GM18526 (cell line): Measurements from ENCODE around the gene YBEY.

ENCODE experiments used
- POLR2A ChIP-seq: IDR thresholded peaks from 3 replicates; pipeline ENCODE4 v1.6.1; 2011; ENCODE audit not compliant: insufficient read length; ENCODE audit errors: extremely low read depth

The YBEY gene

GRCh38 chr21:46327711-46328110, 41.6 kb downstream of the YBEY start:
- TF ChIP-seq POLR2A, result no peak

DNA sequence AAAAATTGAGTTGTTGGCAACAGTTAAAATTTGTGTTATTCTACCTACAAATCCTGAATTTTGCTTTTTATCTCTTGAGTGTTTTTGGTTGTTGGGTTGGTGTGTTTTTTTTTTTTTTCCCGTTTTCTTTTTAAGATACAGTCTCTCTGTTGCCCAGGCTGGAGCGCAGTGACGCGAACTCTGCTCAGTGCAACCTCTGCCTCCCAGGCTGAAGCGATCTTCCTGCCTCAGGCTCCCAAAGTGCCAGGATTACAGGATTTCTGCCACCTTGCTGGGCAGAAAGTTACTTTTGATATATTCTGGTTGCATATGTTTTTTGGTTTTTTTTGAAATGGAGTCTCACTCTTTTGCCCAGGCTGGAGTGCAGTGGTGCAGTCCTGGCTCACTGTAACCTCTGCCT, 42.0 kb downstream of the YBEY start:
- no peak for TF ChIP-seq POLR2A

GRCh38 chr21:46329796-46330195, 43.7 kb downstream of the YBEY start:
- no peak for TF ChIP-seq POLR2A

- TF ChIP-seq POLR2A, result no peak
Observed at GRCh38 chr21:46334351-46335140, 48.4 kb downstream of the YBEY start.

- TF ChIP-seq POLR2A, result no peak
Observed at GRCh38 chr21:46336603-46337002, 50.5 kb downstream of the YBEY start.

GRCh38 chr21:46340998-46341397, 54.9 kb downstream of the YBEY start:
- TF ChIP-seq POLR2A, result no peak

GRCh38 chr21:46344219-46344915, 58.2 kb downstream of the YBEY start:
- no peak for TF ChIP-seq POLR2A

DNA sequence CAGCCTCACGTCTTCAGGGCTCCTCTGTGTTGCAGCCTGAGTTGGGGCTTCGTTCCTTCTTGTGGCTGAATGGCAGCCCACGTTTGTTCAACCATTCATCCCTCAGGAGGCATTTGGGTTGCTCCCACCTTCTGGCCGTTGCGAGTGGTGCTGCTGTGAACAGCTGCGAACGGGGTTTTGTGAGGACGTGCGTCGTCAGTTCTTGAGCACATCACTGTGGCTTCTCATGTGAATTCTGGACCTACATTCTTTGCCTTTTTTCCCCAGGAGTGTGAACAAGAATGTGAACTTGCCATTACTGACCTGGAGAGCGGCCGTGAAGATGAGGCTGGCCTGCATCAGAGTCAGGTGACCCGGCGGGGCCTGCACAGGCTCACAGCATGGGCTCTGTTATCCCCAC, 59.7 kb downstream of the YBEY start:
- TF ChIP-seq POLR2A, result no peak

- TF ChIP-seq POLR2A, result no peak
Observed at GRCh38 chr21:46346296-46347202, 60.4 kb downstream of the YBEY start.

GRCh38 chr21:46347203-46347550, 61.0 kb downstream of the YBEY start:
- no peak for TF ChIP-seq POLR2A
